Measurements from ENCODE around the gene SMIM22. TPM values are rescaled to one million over a fixed set of nuclear protein-coding genes. Genes with fewer than 3 reads are reported as not detected.
A peak's percentile ranks its signal among the peaks of the same experiment; 100 is the strongest.

Gene SMIM22
- total and polyA plus RNA-seq, 7 donors: 0.32 TPM; not detected in 6

GRCh38 chr16:4762205-4762604 lies 33.0 kb upstream of the SMIM22 start:
- WGBS, 3 donors: 88 to 96% (median 93%) methylated on average over 7 to 9 of the region's 9 CpGs
- Histone ChIP-seq H3K36me3 (ENCODE audit: insufficient read depth in 1 of 2, low read depth in 1 of 2) (peaks cover 0 to 81% of the 10 kb centered on the region in 2 donors), H3K4me1 (peaks cover 13% of the 10 kb centered on the region), H3K4me3 (no peak overlapping the region), H3K27me3 (ENCODE audit: insufficient read depth in 3 of 3, low read length in 2 of 3) (no peaks in the 10 kb centered on the region), H3K27ac (no peak overlapping the region), H3K9me3 (no peaks in the 10 kb centered on the region)
- TF ChIP-seq, protein P1, sequence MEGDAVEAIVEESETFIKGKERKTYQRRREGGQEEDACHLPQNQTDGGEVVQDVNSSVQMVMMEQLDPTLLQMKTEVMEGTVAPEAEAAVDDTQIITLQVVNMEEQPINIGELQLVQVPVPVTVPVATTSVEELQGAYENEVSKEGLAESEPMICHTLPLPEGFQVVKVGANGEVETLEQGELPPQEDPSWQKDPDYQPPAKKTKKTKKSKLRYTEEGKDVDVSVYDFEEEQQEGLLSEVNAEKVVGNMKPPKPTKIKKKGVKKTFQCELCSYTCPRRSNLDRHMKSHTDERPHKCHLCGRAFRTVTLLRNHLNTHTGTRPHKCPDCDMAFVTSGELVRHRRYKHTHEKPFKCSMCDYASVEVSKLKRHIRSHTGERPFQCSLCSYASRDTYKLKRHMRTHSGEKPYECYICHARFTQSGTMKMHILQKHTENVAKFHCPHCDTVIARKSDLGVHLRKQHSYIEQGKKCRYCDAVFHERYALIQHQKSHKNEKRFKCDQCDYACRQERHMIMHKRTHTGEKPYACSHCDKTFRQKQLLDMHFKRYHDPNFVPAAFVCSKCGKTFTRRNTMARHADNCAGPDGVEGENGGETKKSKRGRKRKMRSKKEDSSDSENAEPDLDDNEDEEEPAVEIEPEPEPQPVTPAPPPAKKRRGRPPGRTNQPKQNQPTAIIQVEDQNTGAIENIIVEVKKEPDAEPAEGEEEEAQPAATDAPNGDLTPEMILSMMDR (IDR thresholded peaks at IDR 0.05): no peak
- intact Hi-C loops (cut with DNase I): loop anchor here (10.0 kb wide), 3 partner anchors 83 to 263 kb away; partner anchors contain the start of genes GLYR1 (in 1 of the 2), SEC14L5 (in 1 of the 2) and UBN1 (in 1 of the 2)
- DNase-seq (no peak), ATAC-seq (no peak)

GRCh38 chr16:4763791-4764190 lies 31.4 kb upstream of the SMIM22 start:
- peaks cover 14% of the 10 kb centered on the region for H3K4me1 ChIP-seq
- no peak overlapping the region for H3K27ac ChIP-seq
- intact Hi-C loops (cut with DNase I): loop anchor here (10.0 kb wide), 3 partner anchors 81 to 261 kb away; partner anchors contain the start of genes GLYR1 (in 1 of the 2), SEC14L5 (in 1 of the 2) and UBN1 (in 1 of the 2)
- H3K4me3 ChIP-seq: no peak overlapping the region
- H3K27me3 ChIP-seq (ENCODE audit: insufficient read depth in 3 of 3, low read length in 2 of 3): no peaks in the 10 kb centered on the region
- ATAC-seq (no peak), DNase-seq (no peak)
- TF ChIP-seq, protein P1 (IDR thresholded peaks at IDR 0.05): no peak
- H3K9me3 ChIP-seq: no peaks in the 10 kb centered on the region
- peaks cover 0 to 65% of the 10 kb centered on the region in 2 donors for H3K36me3 ChIP-seq (ENCODE audit: insufficient read depth in 1 of 2, low read depth in 1 of 2)
- WGBS, 3 donors: 80 to 94% (median 84%) methylated on average over 7 of the region's 7 CpGs

GRCh38 chr16:4765511-4766474 lies 29.4 kb upstream of the SMIM22 start:
- Histone ChIP-seq H3K36me3 (ENCODE audit: insufficient read depth in 1 of 2, low read depth in 1 of 2) (peaks cover 0 to 45% of the 10 kb centered on the region in 2 donors), H3K4me3 (peak overlapping the region; percentile 77), H3K27me3 (ENCODE audit: insufficient read depth in 3 of 3, low read length in 2 of 3) (no peaks in the 10 kb centered on the region), H3K9me3 (no peaks in the 10 kb centered on the region), H3K4me1 (peaks cover 19% of the 10 kb centered on the region), H3K27ac (peak overlapping the region; percentile 78)
- TF ChIP-seq, protein P1 (IDR thresholded peaks at IDR 0.05): no peak
- ATAC-seq (no peak), DNase-seq (no peak)
- WGBS, 3 donors: 66 to 75% (median 70%) methylated on average over 26 of the region's 26 CpGs
- intact Hi-C loops (cut with DNase I): loop anchor here (5.0 to 10.0 kb wide), 4 partner anchors 37 to 259 kb away; partner anchors contain the start of genes GLYR1 (in 1 of the 2), ROGDI (in 1 of the 2), SEC14L5 (in 1 of the 2) and UBN1 (in 1 of the 2)

GRCh38 chr16:4766875-4767628 lies 28.1 kb upstream of the SMIM22 start, which contains the start of gene ZNF500:
TSS of gene ZNF500 (minus strand) at chr16:4767162. CDS start at chr16:4765978, 1,184 bp downstream.
- intact Hi-C loops (cut with DNase I): loop anchor here (5.0 to 10.0 kb wide), 4 partner anchors 35 to 258 kb away; partner anchors contain the start of genes GLYR1 (in 1 of the 2), ROGDI (in 1 of the 2), SEC14L5 (in 1 of the 2) and UBN1 (in 1 of the 2)
- H3K9me3 ChIP-seq: no peaks in the 10 kb centered on the region
- peaks cover 0 to 35% of the 10 kb centered on the region in 2 donors for H3K36me3 ChIP-seq (ENCODE audit: insufficient read depth in 1 of 2, low read depth in 1 of 2)
- peak within 1 kb of the TSS; percentile 78 for H3K27ac ChIP-seq
- H3K4me3 ChIP-seq: peak within 1 kb of the TSS; percentile 77
- H3K4me1 ChIP-seq: peaks cover 19% of the 10 kb centered on the region
- DNase-seq (peak; percentile 99), ATAC-seq (peak; percentile 92 to 97 (median 94))
- no peaks in the 10 kb centered on the region for H3K27me3 ChIP-seq (ENCODE audit: insufficient read depth in 3 of 3, low read length in 2 of 3)
- WGBS, 3 donors: 2 to 3% (median 2%) methylated on average over 59 to 72 of the region's 72 CpGs
- TF ChIP-seq, protein P1 (IDR thresholded peaks at IDR 0.05): no peak

Data from psoas muscle (tissue), 8 donors.